ENCODE results near the gene FGF9. TPM values are rescaled to one million over a fixed set of nuclear protein-coding genes. Genes with fewer than 3 reads are reported as not detected.

FGF9 gene
- total RNA-seq, 1 experiment from 2014 or later: 0.26 TPM

- DNase-seq (ENCODE audit: low spot score) (peak; percentile 71), ATAC-seq (peak; percentile 7)
- Mint-ChIP-seq H3K36me3 (no peaks in the 10 kb centered on the region), H3K27me3 (ENCODE audit: low read depth) (peaks cover 83% of the 10 kb centered on the region), H3K4me1 (peaks cover 37% of the 10 kb centered on the region), H3K4me3 (peak overlapping the region; percentile 86), H3K9me3 (no peaks in the 10 kb centered on the region), H3K27ac (peak overlapping the region; percentile 12; the same call in 1 of the 2 replicates)
- TF ChIP-seq ZNF317 (CRISPR knock-in tag; IDR thresholded peaks at IDR 0.05; ENCODE audit: borderline replicate concordance, low read depth) (0 out of 2 replicates have a peak, but pooled peaks have one; percentile 19), NR1H2 (CRISPR knock-in tag; IDR thresholded peaks at IDR 0.05) (no peak), CREB1 (CRISPR knock-in tag; IDR thresholded peaks at IDR 0.05) (no peak)
- ChIA-PET CTCF (interaction anchor here (0.6 to 5.0 kb wide), 3 partner anchors 32 to 1706 kb away, joined by 3 to 22 read pairs (median 3); no protein-coding TSS in a partner anchor), POLR2A (interaction anchor here (0.8 kb wide), 1 partner anchor 33 kb away, joined by 3 read pairs; no protein-coding TSS in a partner anchor)
These were observed 629 bp upstream of the FGF9 start for GRCh38 chr13:21670006-21670882.

- no peak for DNase-seq (ENCODE audit: low spot score)
- ChIA-PET CTCF (interaction anchor here (5.0 kb wide), 1 partner anchor 34 kb away, joined by 22 read pairs; no protein-coding TSS in a partner anchor), POLR2A (no interaction called here)
- peak overlapping the region; percentile 86 for H3K4me3 Mint-ChIP-seq
- peaks cover 48% of the 10 kb centered on the region for H3K4me1 Mint-ChIP-seq
- no peak for TF ChIP-seq E2F5 (CRISPR knock-in tag; IDR thresholded peaks at IDR 0.05)
- TF ChIP-seq ZNF423 (CRISPR knock-in tag; IDR thresholded peaks at IDR 0.05): 0 out of 2 replicates have a peak, but pooled peaks have one; percentile 16
- H3K27ac Mint-ChIP-seq: no peak overlapping the region
- peaks cover 91% of the 10 kb centered on the region for H3K27me3 Mint-ChIP-seq (ENCODE audit: low read depth)
- no peaks in the 10 kb centered on the region for H3K9me3 Mint-ChIP-seq
- no peak for ATAC-seq
- no peaks in the 10 kb centered on the region for H3K36me3 Mint-ChIP-seq
These were observed 880 bp downstream of the FGF9 start for GRCh38 chr13:21671620-21672286.

DNA sequence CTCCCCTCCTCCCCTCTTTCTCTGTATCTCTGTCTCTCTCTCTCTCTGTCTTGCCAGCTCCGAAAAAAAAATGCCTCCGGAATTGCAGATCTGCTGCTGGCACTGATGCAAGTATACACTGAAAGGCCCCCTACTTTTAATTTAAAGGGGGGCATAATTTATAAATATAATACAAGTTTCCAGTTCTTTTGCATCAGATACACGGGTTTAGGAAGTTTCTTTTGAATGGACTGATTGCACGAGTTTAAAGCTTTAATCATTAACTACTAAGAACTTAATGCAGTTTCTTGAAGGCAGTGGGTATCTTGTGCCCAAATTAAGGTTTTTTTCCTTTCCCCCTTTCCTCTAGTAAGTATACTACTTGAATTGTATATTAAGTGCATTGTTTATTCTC lies 1.4 kb downstream of the FGF9 start:
- no peak for ATAC-seq
- no peak for DNase-seq (ENCODE audit: low spot score)
- Mint-ChIP-seq H3K4me3 (peak overlapping the region; percentile 86), H3K27me3 (ENCODE audit: low read depth) (peaks cover 91% of the 10 kb centered on the region), H3K9me3 (no peaks in the 10 kb centered on the region), H3K36me3 (no peaks in the 10 kb centered on the region), H3K4me1 (peaks cover 48% of the 10 kb centered on the region), H3K27ac (no peak overlapping the region)
- CTCF ChIA-PET: interaction anchor here (0.5 kb wide), 1 partner anchor 123 kb away, joined by 3 read pairs; no protein-coding TSS in a partner anchor
- POLR2A ChIA-PET: no interaction called here
- no peak for TF ChIP-seq SOX15 (CRISPR knock-in tag; IDR thresholded peaks at IDR 0.05)
- TF ChIP-seq EMX1 (CRISPR knock-in tag; IDR thresholded peaks at IDR 0.05): no peak
- no peak for TF ChIP-seq FOXP1 (CRISPR knock-in tag; IDR thresholded peaks at IDR 0.05; ENCODE audit: borderline replicate concordance)
- no peak for TF ChIP-seq FOXK1 (CRISPR knock-in tag; IDR thresholded peaks at IDR 0.05)
- TF ChIP-seq ZNF396 (CRISPR knock-in tag; IDR thresholded peaks at IDR 0.05; ENCODE audit: borderline replicate concordance): no peak
- no peak for TF ChIP-seq ZNF232 (CRISPR knock-in tag; IDR thresholded peaks at IDR 0.05)

GRCh38 chr13:21672796-21673538 lies 2.1 kb downstream of the FGF9 start:
- POLR2A ChIA-PET: no interaction called here
- H3K4me1 Mint-ChIP-seq: peaks cover 46% of the 10 kb centered on the region
- H3K9me3 Mint-ChIP-seq: no peaks in the 10 kb centered on the region
- CTCF ChIA-PET: interaction anchor here (0.5 to 2.5 kb wide), 3 partner anchors 35 to 124 kb away, joined by 3 to 8 read pairs (median 3); no protein-coding TSS in a partner anchor
- peak overlapping the region; percentile 86 for H3K4me3 Mint-ChIP-seq
- ATAC-seq (no peak), DNase-seq (ENCODE audit: low spot score) (no peak)
- H3K27ac Mint-ChIP-seq: no peak overlapping the region
- no peaks in the 10 kb centered on the region for H3K36me3 Mint-ChIP-seq
- H3K27me3 Mint-ChIP-seq (ENCODE audit: low read depth): peaks cover 91% of the 10 kb centered on the region
- TF ChIP-seq, protein P1, sequence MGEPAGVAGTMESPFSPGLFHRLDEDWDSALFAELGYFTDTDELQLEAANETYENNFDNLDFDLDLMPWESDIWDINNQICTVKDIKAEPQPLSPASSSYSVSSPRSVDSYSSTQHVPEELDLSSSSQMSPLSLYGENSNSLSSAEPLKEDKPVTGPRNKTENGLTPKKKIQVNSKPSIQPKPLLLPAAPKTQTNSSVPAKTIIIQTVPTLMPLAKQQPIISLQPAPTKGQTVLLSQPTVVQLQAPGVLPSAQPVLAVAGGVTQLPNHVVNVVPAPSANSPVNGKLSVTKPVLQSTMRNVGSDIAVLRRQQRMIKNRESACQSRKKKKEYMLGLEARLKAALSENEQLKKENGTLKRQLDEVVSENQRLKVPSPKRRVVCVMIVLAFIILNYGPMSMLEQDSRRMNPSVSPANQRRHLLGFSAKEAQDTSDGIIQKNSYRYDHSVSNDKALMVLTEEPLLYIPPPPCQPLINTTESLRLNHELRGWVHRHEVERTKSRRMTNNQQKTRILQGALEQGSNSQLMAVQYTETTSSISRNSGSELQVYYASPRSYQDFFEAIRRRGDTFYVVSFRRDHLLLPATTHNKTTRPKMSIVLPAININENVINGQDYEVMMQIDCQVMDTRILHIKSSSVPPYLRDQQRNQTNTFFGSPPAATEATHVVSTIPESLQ (CRISPR knock-in tag; IDR thresholded peaks at IDR 0.05): no peak
- TF ChIP-seq, protein P2, sequence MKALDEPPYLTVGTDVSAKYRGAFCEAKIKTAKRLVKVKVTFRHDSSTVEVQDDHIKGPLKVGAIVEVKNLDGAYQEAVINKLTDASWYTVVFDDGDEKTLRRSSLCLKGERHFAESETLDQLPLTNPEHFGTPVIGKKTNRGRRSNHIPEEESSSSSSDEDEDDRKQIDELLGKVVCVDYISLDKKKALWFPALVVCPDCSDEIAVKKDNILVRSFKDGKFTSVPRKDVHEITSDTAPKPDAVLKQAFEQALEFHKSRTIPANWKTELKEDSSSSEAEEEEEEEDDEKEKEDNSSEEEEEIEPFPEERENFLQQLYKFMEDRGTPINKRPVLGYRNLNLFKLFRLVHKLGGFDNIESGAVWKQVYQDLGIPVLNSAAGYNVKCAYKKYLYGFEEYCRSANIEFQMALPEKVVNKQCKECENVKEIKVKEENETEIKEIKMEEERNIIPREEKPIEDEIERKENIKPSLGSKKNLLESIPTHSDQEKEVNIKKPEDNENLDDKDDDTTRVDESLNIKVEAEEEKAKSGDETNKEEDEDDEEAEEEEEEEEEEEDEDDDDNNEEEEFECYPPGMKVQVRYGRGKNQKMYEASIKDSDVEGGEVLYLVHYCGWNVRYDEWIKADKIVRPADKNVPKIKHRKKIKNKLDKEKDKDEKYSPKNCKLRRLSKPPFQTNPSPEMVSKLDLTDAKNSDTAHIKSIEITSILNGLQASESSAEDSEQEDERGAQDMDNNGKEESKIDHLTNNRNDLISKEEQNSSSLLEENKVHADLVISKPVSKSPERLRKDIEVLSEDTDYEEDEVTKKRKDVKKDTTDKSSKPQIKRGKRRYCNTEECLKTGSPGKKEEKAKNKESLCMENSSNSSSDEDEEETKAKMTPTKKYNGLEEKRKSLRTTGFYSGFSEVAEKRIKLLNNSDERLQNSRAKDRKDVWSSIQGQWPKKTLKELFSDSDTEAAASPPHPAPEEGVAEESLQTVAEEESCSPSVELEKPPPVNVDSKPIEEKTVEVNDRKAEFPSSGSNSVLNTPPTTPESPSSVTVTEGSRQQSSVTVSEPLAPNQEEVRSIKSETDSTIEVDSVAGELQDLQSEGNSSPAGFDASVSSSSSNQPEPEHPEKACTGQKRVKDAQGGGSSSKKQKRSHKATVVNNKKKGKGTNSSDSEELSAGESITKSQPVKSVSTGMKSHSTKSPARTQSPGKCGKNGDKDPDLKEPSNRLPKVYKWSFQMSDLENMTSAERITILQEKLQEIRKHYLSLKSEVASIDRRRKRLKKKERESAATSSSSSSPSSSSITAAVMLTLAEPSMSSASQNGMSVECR (CRISPR knock-in tag; IDR thresholded peaks at IDR 0.05; ENCODE audit: borderline replicate concordance): no peak
- no peak for TF ChIP-seq ZBTB21 (CRISPR knock-in tag; IDR thresholded peaks at IDR 0.05; ENCODE audit: borderline replicate concordance)
- no peak for TF ChIP-seq ATF1 (CRISPR knock-in tag; IDR thresholded peaks at IDR 0.05)
- no peak for TF ChIP-seq NR2C2 (CRISPR knock-in tag; IDR thresholded peaks at IDR 0.05)
- TF ChIP-seq TP53 (CRISPR knock-in tag; IDR thresholded peaks at IDR 0.05): no peak
